Astrocyte (in vitro differentiated cells and primary cell): ENCODE data around the gene APBA2.

Experiments
- EZH2 ChIP-seq: IDR thresholded peaks from 2 replicates; pipeline ENCODE4 v1.6.1; 2012; ENCODE audit warnings: mild to moderate bottlenecking, low read length, inconsistent platforms; ENCODE audit not compliant: insufficient read depth
- TF ChIP-seq, protein P1 (sequence below): IDR thresholded peaks from 2 replicates; pipeline ENCODE4 v1.5.1; 2011; ENCODE audit warnings: low read depth, mild to moderate bottlenecking, inconsistent platforms, low read length, moderate library complexity; ENCODE audit not compliant: insufficient read depth

DNA sequence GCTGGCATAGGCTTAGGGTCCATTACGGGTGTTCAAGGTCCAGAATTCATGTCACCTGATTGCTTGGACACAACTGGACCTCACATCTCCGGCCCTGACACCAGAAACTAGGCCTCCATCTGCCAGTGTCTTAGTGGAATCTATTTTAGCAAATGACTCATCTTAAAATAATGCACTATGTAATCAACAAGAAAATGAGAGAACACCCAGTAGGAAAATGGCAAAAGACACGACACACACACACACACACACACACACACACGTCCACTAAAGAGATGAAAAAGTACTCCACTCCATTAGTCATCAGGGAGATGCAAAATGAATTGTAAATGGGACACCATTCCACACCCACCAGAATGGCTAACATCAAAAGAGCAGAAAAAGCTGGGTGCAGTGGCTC lies 11.2 kb downstream of the APBA2 start:
- TF ChIP-seq, protein P1, sequence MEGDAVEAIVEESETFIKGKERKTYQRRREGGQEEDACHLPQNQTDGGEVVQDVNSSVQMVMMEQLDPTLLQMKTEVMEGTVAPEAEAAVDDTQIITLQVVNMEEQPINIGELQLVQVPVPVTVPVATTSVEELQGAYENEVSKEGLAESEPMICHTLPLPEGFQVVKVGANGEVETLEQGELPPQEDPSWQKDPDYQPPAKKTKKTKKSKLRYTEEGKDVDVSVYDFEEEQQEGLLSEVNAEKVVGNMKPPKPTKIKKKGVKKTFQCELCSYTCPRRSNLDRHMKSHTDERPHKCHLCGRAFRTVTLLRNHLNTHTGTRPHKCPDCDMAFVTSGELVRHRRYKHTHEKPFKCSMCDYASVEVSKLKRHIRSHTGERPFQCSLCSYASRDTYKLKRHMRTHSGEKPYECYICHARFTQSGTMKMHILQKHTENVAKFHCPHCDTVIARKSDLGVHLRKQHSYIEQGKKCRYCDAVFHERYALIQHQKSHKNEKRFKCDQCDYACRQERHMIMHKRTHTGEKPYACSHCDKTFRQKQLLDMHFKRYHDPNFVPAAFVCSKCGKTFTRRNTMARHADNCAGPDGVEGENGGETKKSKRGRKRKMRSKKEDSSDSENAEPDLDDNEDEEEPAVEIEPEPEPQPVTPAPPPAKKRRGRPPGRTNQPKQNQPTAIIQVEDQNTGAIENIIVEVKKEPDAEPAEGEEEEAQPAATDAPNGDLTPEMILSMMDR, result no peak
- no peak for TF ChIP-seq EZH2
